Progenitor cell of endocrine pancreas (in vitro differentiated cells): Measurements from ENCODE around the gene ACKR4. TPM values are rescaled to one million over a fixed set of nuclear protein-coding genes. Genes with fewer than 3 reads are reported as not detected.
"Not testable (repeated sequence)": the region's sequence is repeated elsewhere in the genome, so short reads cannot be mapped to it uniquely, and the experiment has no call there.

Source experiments
- DNase-seq: peaks from one replicate; pipeline ENCODE4 v3.0.0; 2021; ENCODE audit warnings: low spot score; ENCODE audit not compliant: unreplicated experiment
- H3K27ac Mint-ChIP-seq: 2 replicates; pipeline ENCODE4 v1.8.0; 2021; ENCODE audit warnings: mild to moderate bottlenecking, moderate library complexity, mixed read lengths
- H3K27me3 Mint-ChIP-seq: 2 replicates; pipeline ENCODE4 v1.8.0; 2021; ENCODE audit warnings: mixed read lengths
- H3K36me3 Mint-ChIP-seq: 2 replicates; pipeline ENCODE4 v1.8.0; 2022; ENCODE audit warnings: mixed read lengths; ENCODE audit not compliant: insufficient read depth
- H3K4me1 Mint-ChIP-seq: 2 replicates; pipeline ENCODE4 v1.8.0; 2021; ENCODE audit warnings: low read depth, mixed read lengths
- H3K4me3 Mint-ChIP-seq: 2 replicates; pipeline ENCODE4 v1.8.0; 2021; ENCODE audit warnings: low read depth, mild to moderate bottlenecking, moderate library complexity, mixed read lengths
- H3K9me3 Mint-ChIP-seq: 2 replicates; pipeline ENCODE4 v1.8.0; 2021; ENCODE audit warnings: low read depth, mixed read lengths
- CTCF ChIP-seq: fragments of 200-600 bp; sonication (generic); IDR thresholded peaks from one replicate; pipeline ENCODE4 v1.5.0; 2021; ENCODE audit warnings: antibody characterized with exemption, mild to moderate bottlenecking; ENCODE audit not compliant: unreplicated experiment
- total RNA-seq: library from RNA; stranded (reverse); gene quantifications from 2 replicates; pipeline ENCODE4 v1.2.1, GENCODE V29; 2021

Gene ACKR4
- total RNA-seq, 1 donor from 2014 or later: not detected

GRCh38 chr3:132598181-132598580, 1.1 kb downstream of the ACKR4 start:
- no peak for DNase-seq
- no peak overlapping the region for H3K27ac Mint-ChIP-seq
- no peak overlapping the region for H3K4me3 Mint-ChIP-seq
- no peaks in the 10 kb centered on the region for H3K9me3 Mint-ChIP-seq
- H3K36me3 Mint-ChIP-seq: peaks cover 3% of the 10 kb centered on the region
- no peaks in the 10 kb centered on the region for H3K27me3 Mint-ChIP-seq
- H3K4me1 Mint-ChIP-seq: no peaks in the 10 kb centered on the region
- no peak for TF ChIP-seq CTCF

GRCh38 chr3:132600614-132601013, 3.5 kb downstream of the ACKR4 start:
- not testable (repeated sequence) for DNase-seq, H3K4me1 Mint-ChIP-seq, H3K36me3 Mint-ChIP-seq, H3K27me3 Mint-ChIP-seq, H3K27ac Mint-ChIP-seq, H3K9me3 Mint-ChIP-seq, H3K4me3 Mint-ChIP-seq

- no peaks in the 10 kb centered on the region for H3K27me3 Mint-ChIP-seq
- TF ChIP-seq CTCF: no peak
- H3K27ac Mint-ChIP-seq: no peak overlapping the region
- no peak overlapping the region for H3K4me3 Mint-ChIP-seq
- peaks cover 16% of the 10 kb centered on the region for H3K9me3 Mint-ChIP-seq
- H3K4me1 Mint-ChIP-seq: no peaks in the 10 kb centered on the region
- DNase-seq: no peak
- H3K36me3 Mint-ChIP-seq: peaks cover 19% of the 10 kb centered on the region
These were observed 8.3 kb downstream of the ACKR4 start for GRCh38 chr3:132605374-132605792.

- Mint-ChIP-seq H3K27ac (peak overlapping the region; percentile 18), H3K9me3 (peaks cover 17% of the 10 kb centered on the region), H3K4me3 (no peak overlapping the region), H3K27me3 (no peaks in the 10 kb centered on the region), H3K36me3 (peaks cover 21% of the 10 kb centered on the region), H3K4me1 (no peaks in the 10 kb centered on the region)
- no peak for TF ChIP-seq CTCF
- DNase-seq: no peak
These were observed 9.0 kb downstream of the ACKR4 start for GRCh38 chr3:132606085-132606484.

GRCh38 chr3:132606620-132607019, 9.6 kb downstream of the ACKR4 start:
- not testable (repeated sequence) for H3K27me3 Mint-ChIP-seq, DNase-seq, H3K4me3 Mint-ChIP-seq, H3K27ac Mint-ChIP-seq, H3K4me1 Mint-ChIP-seq
- H3K9me3 Mint-ChIP-seq: peaks cover 21% of the 10 kb centered on the region
- H3K36me3 Mint-ChIP-seq: peaks cover 24% of the 10 kb centered on the region

- Mint-ChIP-seq H3K9me3 (peaks cover 12% of the 10 kb centered on the region), H3K36me3 (peaks cover 17% of the 10 kb centered on the region)
- H3K27ac Mint-ChIP-seq, DNase-seq, H3K4me3 Mint-ChIP-seq, H3K27me3 Mint-ChIP-seq, H3K4me1 Mint-ChIP-seq: not testable (repeated sequence)
These were observed 18.2 kb downstream of the ACKR4 start for GRCh38 chr3:132615301-132615700.

GRCh38 chr3:132615881-132616280, 18.8 kb downstream of the ACKR4 start:
- Mint-ChIP-seq H3K36me3 (peaks cover 21% of the 10 kb centered on the region), H3K4me1 (no peaks in the 10 kb centered on the region), H3K27me3 (no peaks in the 10 kb centered on the region), H3K4me3 (no peak overlapping the region), H3K27ac (no peak overlapping the region), H3K9me3 (peaks cover 12% of the 10 kb centered on the region)
- DNase-seq: no peak
- TF ChIP-seq CTCF: no peak
